ENCODE data around the gene GASK1A.
"Not testable (repeated sequence)": the region's sequence is repeated elsewhere in the genome, so short reads cannot be mapped to it uniquely, and the experiment has no call there.

The GASK1A gene

GRCh38 chr3:43062040-43062563 is 83.0 kb downstream of the GASK1A start:
- Histone ChIP-seq H3K27me3 (ENCODE audit: low read length) (no peaks in the 10 kb centered on the region), H3K36me3 (ENCODE audit: low read length) (no peaks in the 10 kb centered on the region), H3K9me2 (replicated peaks; ENCODE audit: insufficient read depth, low read length) (no peaks in the 10 kb centered on the region), H4K20me1 (ENCODE audit: low read depth, low read length) (no peaks in the 10 kb centered on the region), H3K9me3 (ENCODE audit: insufficient read depth, low read length) (no peaks in the 10 kb centered on the region), H2AFZ (ENCODE audit: low read depth, low read length, severe bottlenecking) (no peak overlapping the region), H3K4me2 (ENCODE audit: low read depth, low read length, poor library complexity, severe bottlenecking) (no peak overlapping the region), H3F3A (ENCODE audit: insufficient read depth) (no peaks in the 10 kb centered on the region), H3K4me3 (ENCODE audit: insufficient read depth, low read length, poor library complexity, severe bottlenecking) (no peak overlapping the region), H3K79me2 (ENCODE audit: insufficient read depth, low read length) (no peaks in the 10 kb centered on the region), H3K27ac (ENCODE audit: low read depth, low read length) (no peak overlapping the region), H3K9ac (ENCODE audit: low read length) (no peak overlapping the region)
- no peak for TF ChIP-seq EZH2phosphoT487 (conservative IDR thresholded peaks at IDR 0.05; ENCODE audit: low read length)
- TF ChIP-seq CTCF (IDR thresholded peaks at IDR 0.05; ENCODE audit: insufficient read depth, low read length, poor library complexity, severe bottlenecking) = no peak

- Histone ChIP-seq H4K20me1 (ENCODE audit: low read depth, low read length) (no peaks in the 10 kb centered on the region), H3K36me3 (ENCODE audit: low read length) (no peaks in the 10 kb centered on the region), H3K9ac (ENCODE audit: low read length) (no peak overlapping the region), H3K9me2 (replicated peaks; ENCODE audit: insufficient read depth, low read length) (no peaks in the 10 kb centered on the region), H3F3A (ENCODE audit: insufficient read depth) (no peaks in the 10 kb centered on the region), H3K27me3 (ENCODE audit: low read length) (no peaks in the 10 kb centered on the region), H3K79me2 (ENCODE audit: insufficient read depth, low read length) (no peaks in the 10 kb centered on the region), H3K4me3 (ENCODE audit: insufficient read depth, low read length, poor library complexity, severe bottlenecking) (no peak overlapping the region), H3K9me3 (ENCODE audit: insufficient read depth, low read length) (no peaks in the 10 kb centered on the region), H2AFZ (ENCODE audit: low read depth, low read length, severe bottlenecking) (no peak overlapping the region), H3K4me2 (ENCODE audit: low read depth, low read length, poor library complexity, severe bottlenecking) (no peak overlapping the region), H3K27ac (ENCODE audit: low read depth, low read length) (no peak overlapping the region)
- TF ChIP-seq CTCF (IDR thresholded peaks at IDR 0.05; ENCODE audit: insufficient read depth, low read length, poor library complexity, severe bottlenecking) (no peak), EZH2phosphoT487 (conservative IDR thresholded peaks at IDR 0.05; ENCODE audit: low read length) (no peak)
These were observed 83.5 kb downstream of the GASK1A start for GRCh38 chr3:43062564-43063040.

- no peak overlapping the region for H3K4me2 ChIP-seq (ENCODE audit: low read depth, low read length, poor library complexity, severe bottlenecking)
- H3K27me3 ChIP-seq (ENCODE audit: low read length) = no peaks in the 10 kb centered on the region
- no peaks in the 10 kb centered on the region for H3K9me3 ChIP-seq (ENCODE audit: insufficient read depth, low read length)
- H3K79me2 ChIP-seq (ENCODE audit: insufficient read depth, low read length) = no peaks in the 10 kb centered on the region
- TF ChIP-seq EZH2phosphoT487 (conservative IDR thresholded peaks at IDR 0.05; ENCODE audit: low read length) = no peak
- no peak for TF ChIP-seq CTCF (IDR thresholded peaks at IDR 0.05; ENCODE audit: insufficient read depth, low read length, poor library complexity, severe bottlenecking)
- no peaks in the 10 kb centered on the region for H4K20me1 ChIP-seq (ENCODE audit: low read depth, low read length)
- H3K27ac ChIP-seq (ENCODE audit: low read depth, low read length) = no peak overlapping the region
- no peaks in the 10 kb centered on the region for H3F3A ChIP-seq (ENCODE audit: insufficient read depth)
- H3K36me3 ChIP-seq (ENCODE audit: low read length) = no peaks in the 10 kb centered on the region
- H2AFZ ChIP-seq (ENCODE audit: low read depth, low read length, severe bottlenecking) = no peak overlapping the region
- H3K4me3 ChIP-seq (ENCODE audit: insufficient read depth, low read length, poor library complexity, severe bottlenecking) = no peak overlapping the region
- no peaks in the 10 kb centered on the region for H3K9me2 ChIP-seq (replicated peaks; ENCODE audit: insufficient read depth, low read length)
- H3K9ac ChIP-seq (ENCODE audit: low read length) = no peak overlapping the region
These were observed 84.0 kb downstream of the GASK1A start for GRCh38 chr3:43063114-43063513.

GRCh38 chr3:43070670-43071069 is 91.6 kb downstream of the GASK1A start:
- not testable (repeated sequence) for H3F3A ChIP-seq (ENCODE audit: insufficient read depth); H3K27me3 ChIP-seq (ENCODE audit: low read length); H3K4me3 ChIP-seq (ENCODE audit: insufficient read depth, low read length, poor library complexity, severe bottlenecking); H3K9ac ChIP-seq (ENCODE audit: low read length); H3K27ac ChIP-seq (ENCODE audit: low read depth, low read length); H3K9me2 ChIP-seq (replicated peaks; ENCODE audit: insufficient read depth, low read length); H3K79me2 ChIP-seq (ENCODE audit: insufficient read depth, low read length); H4K20me1 ChIP-seq (ENCODE audit: low read depth, low read length); H3K4me2 ChIP-seq (ENCODE audit: low read depth, low read length, poor library complexity, severe bottlenecking); H3K36me3 ChIP-seq (ENCODE audit: low read length); H3K9me3 ChIP-seq (ENCODE audit: insufficient read depth, low read length); H2AFZ ChIP-seq (ENCODE audit: low read depth, low read length, severe bottlenecking)

Data from SU-DHL-6 (cell line).